GM12878 (cell line): Measurements from ENCODE around the gene RERE. TPM values are rescaled to one million over a fixed set of nuclear protein-coding genes. Genes with fewer than 3 reads are reported as not detected.

ENCODE experiments used
- ATAC-seq: fragments of 200-7000 bp; cut with Tn5 transposase; 3 replicates; pipeline ENCODE4 v1.9.1; 2020; ENCODE audit warnings: mild to moderate bottlenecking, moderate library complexity
- BruUV-seq: library from RNA; stranded (reverse); fragments of 400-500 nt; replicated peaks from 2 replicates; lab custom pipeline; 2021; lab: Mats Ljungman, UMichigan
- CTCF ChIA-PET: fragments of 300-600 bp; sonication (Branson Sonifier 250); formaldehyde crosslinking; extraction: SDS; loops from one replicate; lab custom pipeline; 2021; ENCODE audit warnings: inconsistent platforms; lab: Yijun Ruan, JAX
- POLR2A ChIA-PET: fragments of 350-600 bp; formaldehyde crosslinking; extraction: SDS; loops from one replicate; lab custom pipeline; 2021; ENCODE audit warnings: inconsistent platforms; lab: Charles Lee
- RAD21 ChIA-PET: fragments of 300-600 bp; sonication (Branson Sonifier 250); formaldehyde crosslinking; loops from one replicate; lab custom pipeline; 2023; ENCODE audit warnings: antibody characterized with exemption; ENCODE audit not compliant: unreplicated experiment; lab: Charles Lee
- SMC1A ChIA-PET: fragments of 300-600 bp; sonication (Branson Sonifier 250); formaldehyde crosslinking; loops from one replicate; lab custom pipeline; 2023; ENCODE audit not compliant: unreplicated experiment, uncharacterized antibody; lab: Charles Lee
- DNase-seq: peaks from one replicate; pipeline ENCODE4 v3.0.0-alpha.2; 2011; ENCODE audit warnings: low read depth, low spot score
- FAIRE-seq: peaks from 3 replicates; lab custom pipeline; 2011; peaks lifted over from hg19 to GRCh38; lab: Jason Lieb, UNC
- H2AFZ ChIP-seq: 2 replicates; pipeline ENCODE4 v1.6.0; 2011; ENCODE audit warnings: low read depth, low read length, control low read depth; ENCODE audit not compliant: control insufficient read depth
- H3K27ac ChIP-seq: 2 replicates; pipeline ENCODE4 v1.5.1; 2011; ENCODE audit warnings: control low read depth; ENCODE audit not compliant: control insufficient read depth, insufficient read depth
- H3K27me3 ChIP-seq, 2 experiments: replicated peaks in 1 of 2; 2 replicates each; pipeline versions ENCODE4 v1.6.0 to v1.6.1; 2011; ENCODE audit warnings: low read length in 1 of 2; ENCODE audit not compliant: control insufficient read depth in 2 of 2, insufficient read depth in 2 of 2
- H3K36me3 ChIP-seq, 2 experiments: 2 replicates each; pipeline ENCODE4 v1.5.1; 2011; ENCODE audit warnings: low read length in 1 of 2; ENCODE audit not compliant: control insufficient read depth in 2 of 2, insufficient read depth in 2 of 2
- H3K4me1 ChIP-seq: 2 replicates; pipeline ENCODE4 v1.6.1; 2011; ENCODE audit warnings: mild to moderate bottlenecking, low read length, moderate library complexity, mixed read lengths; ENCODE audit not compliant: control insufficient read depth, insufficient read depth
- H3K4me2 ChIP-seq: 2 replicates; pipeline ENCODE4 v1.6.0; 2011; ENCODE audit warnings: control low read depth; ENCODE audit not compliant: control insufficient read depth, insufficient read depth
- H3K4me3 ChIP-seq: fragments of 200-600 bp; sonication (generic); 2 replicates; pipeline ENCODE4 v1.5.1; 2016
- H3K79me2 ChIP-seq: 2 replicates; pipeline ENCODE4 v1.6.0; 2011; ENCODE audit warnings: low read length; ENCODE audit not compliant: control insufficient read depth, insufficient read depth
- H3K9ac ChIP-seq: 2 replicates; pipeline ENCODE4 v1.8.0; 2011; ENCODE audit warnings: low read length, control low read depth, mixed read lengths; ENCODE audit not compliant: control insufficient read depth, insufficient read depth
- H3K9me3 ChIP-seq: replicated peaks from 3 replicates; pipeline ENCODE4 v1.5.1; 2011; ENCODE audit warnings: mild to moderate bottlenecking, low read length; ENCODE audit not compliant: control insufficient read depth, insufficient read depth
- H4K20me1 ChIP-seq: 2 replicates; pipeline ENCODE4 v1.6.0; 2011; ENCODE audit not compliant: control insufficient read depth, insufficient read depth
- ATF7 ChIP-seq: fragments of 450-650 bp; IDR thresholded peaks from 2 replicates; pipeline ENCODE4 v1.6.1; 2016; ENCODE audit warnings: low read depth, mild to moderate bottlenecking
- CBFB ChIP-seq: IDR thresholded peaks from 2 replicates; pipeline ENCODE4 v1.6.1; 2016; ENCODE audit warnings: antibody characterized with exemption, low read depth
- CBX3 ChIP-seq: fragments of 200-600 bp; sonication (generic); IDR thresholded peaks from 2 replicates; pipeline ENCODE4 v1.6.1; 2016; ENCODE audit warnings: low read depth, borderline replicate concordance
- E2F8 ChIP-seq: fragments of 450-650 bp; IDR thresholded peaks from 2 replicates; pipeline ENCODE4 v1.6.1; 2018; ENCODE audit warnings: mild to moderate bottlenecking, low read depth, moderate library complexity; ENCODE audit not compliant: partially characterized antibody
- GATAD2B ChIP-seq: fragments of 450-650 bp; conservative IDR thresholded peaks from 2 replicates; pipeline ENCODE4 v1.6.1; 2017; ENCODE audit warnings: low read depth, mild to moderate bottlenecking, moderate library complexity
- HDAC2 ChIP-seq: fragments of 200-600 bp; sonication (generic); IDR thresholded peaks from 2 replicates; pipeline ENCODE4 v1.6.1; 2017
- IKZF2 ChIP-seq, 2 experiments: fragments of 450-650 bp; IDR thresholded peaks; 2 replicates each; pipeline ENCODE4 v1.6.1; 2017; ENCODE audit warnings: mild to moderate bottlenecking in 2 of 2, moderate library complexity in 2 of 2
- IRF5 ChIP-seq: fragments of 450-650 bp; IDR thresholded peaks from 2 replicates; pipeline ENCODE4 v1.6.1; 2017; ENCODE audit warnings: borderline replicate concordance
- JUNB ChIP-seq: IDR thresholded peaks from 2 replicates; pipeline ENCODE4 v1.6.1; 2016; ENCODE audit warnings: antibody characterized with exemption, mild to moderate bottlenecking
- KAT2A ChIP-seq: conservative IDR thresholded peaks from 2 replicates; pipeline ENCODE4 v1.6.1; 2011; ENCODE audit warnings: low read depth, low read length; ENCODE audit not compliant: control insufficient read depth
- MAX ChIP-seq: IDR thresholded peaks from 2 replicates; pipeline ENCODE4 v1.6.1; 2012; ENCODE audit warnings: low read depth, low read length, improper control_type of control experiment
- PAX5 ChIP-seq: IDR thresholded peaks from 2 replicates; pipeline ENCODE4 v1.6.1; 2011; ENCODE audit warnings: low read depth, low read length, borderline replicate concordance
- RAD51 ChIP-seq: fragments of 450-650 bp; IDR thresholded peaks from 2 replicates; pipeline ENCODE4 v1.6.1; 2016; ENCODE audit warnings: moderate library complexity, mild to moderate bottlenecking, inconsistent platforms
- SP1 ChIP-seq: IDR thresholded peaks from one replicate; pipeline ENCODE4 v1.6.1; 2011; ENCODE audit warnings: low read depth, low read length
- STAT3 ChIP-seq: IDR thresholded peaks from 2 replicates; pipeline ENCODE4 v1.6.1; 2011; ENCODE audit warnings: low read depth, low read length, improper control_type of control experiment
- TARDBP ChIP-seq: IDR thresholded peaks from 2 replicates; pipeline ENCODE4 v1.6.1; 2016; ENCODE audit warnings: borderline replicate concordance
- ZNF384 ChIP-seq: IDR thresholded peaks from 2 replicates; pipeline ENCODE4 v1.6.1; 2012; ENCODE audit warnings: low read depth, mild to moderate bottlenecking, low read length, improper control_type of control experiment, borderline replicate concordance
- ZNF622 ChIP-seq: fragments of 450-650 bp; IDR thresholded peaks from 2 replicates; pipeline ENCODE4 v1.6.1; 2017; ENCODE audit warnings: mild to moderate bottlenecking, inconsistent platforms
- WGBS: methylation state at CpG from one replicate; pipeline ENCODE4 v1.1.6; 2016; ENCODE audit warnings: low lambda C conversion rate; ENCODE audit not compliant: insufficient replicate concordance, insufficient coverage; ENCODE audit errors: missing lambda C conversion rate; 5-methylcytosine and 5-hydroxymethylcytosine counted together
- in situ Hi-C: fragments of 300-500 bp; cut with MboI; formaldehyde crosslinking; loops from 9 replicates; pipeline ENCODE4 v1.14.3; 2018; ENCODE audit warnings: mixed read lengths
- intact Hi-C: fragments of 100-400 bp; cut with micrococcal nuclease; formaldehyde crosslinking; loops from one replicate; pipeline ENCODE4 v1.14.2; 2022; ENCODE audit not compliant: unreplicated experiment
- polyA plus RNA-seq, 11 experiments: library from polyadenylated mRNA; depleted of rRNA in 4 of 11; unstranded in 6 of 11; stranded (reverse) in 5 of 11; fragments of >200 nt; fragmentation: Nextera tagmentation in 4 of 11; fragmentation: Illumina TruSeq in 1 of 11; extraction: Ambion mirVana in 4 of 11; extraction: Trizol in 1 of 11; gene quantifications; 1 replicate in 1 of 11; 2 replicates in 10 of 11; pipeline versions ENCODE4 v1.2.1 to v1.2.3, GENCODE V29; 2011 to 2016; ENCODE audit warnings: inconsistent platforms in 2 of 11, missing spikeins in 2 of 11, low read depth in 1 of 11
- total RNA-seq, 4 experiments: library from RNA; depleted of rRNA in 3 of 4; stranded (reverse); fragments of >200 nt in 3 of 4; fragmentation: Illumina TruSeq in 1 of 4; extraction: Trizol in 1 of 4; gene quantifications; 2 replicates each; pipeline versions ENCODE4 v1.2.1 to v1.2.3, GENCODE V29; 2013 to 2021

RERE gene
- total and polyA plus RNA-seq, 10 of the 15 experiments (the other 5 are each of a cell fraction or from before 2014, with no cell fraction given) = 5.2 to 60.5 (median 20.2) TPM

- TF ChIP-seq IRF5 = no peak
- no peak for TF ChIP-seq HDAC2
- TF ChIP-seq RAD51 = no peak
- no peak for TF ChIP-seq STAT3
- no peak for TF ChIP-seq SP1
- no peak for TF ChIP-seq ATF7
Measured at GRCh38 chr1:8659593-8659992, 157.8 kb downstream of the RERE start (continued).

GRCh38 chr1:8653878-8654277 lies 163.6 kb downstream of the RERE start:
- CTCF ChIA-PET = interaction anchor here (1.4 to 2.3 kb wide), 5 partner anchors 8 to 72 kb away, joined by 3 to 7 read pairs (median 4); no protein-coding TSS in a partner anchor
- Histone ChIP-seq H3K9ac (no peak overlapping the region), H3K4me3 (no peak overlapping the region), H3K4me2 (0 out of 2 replicates have a peak overlapping the region, but pooled peaks have one; percentile 9), H3K27me3 (no peaks in the 10 kb centered on the region), H3K27ac (no peak overlapping the region), H2AFZ (no peak overlapping the region), H3K79me2 (peaks cover 35% of the 10 kb centered on the region), H3K36me3 (no peaks in the 10 kb centered on the region; a peak in 2 of 4 replicates), H3K9me3 (no peaks in the 10 kb centered on the region), H3K4me1 (peaks cover 37% of the 10 kb centered on the region), H4K20me1 (no peaks in the 10 kb centered on the region)
- ATAC-seq (peak; percentile 50), DNase-seq (no peak), FAIRE-seq (no peak)
- RAD21 ChIA-PET = interaction anchor here (0.7 to 19.1 kb wide), 6 partner anchors 10 to 93 kb away, joined by 3 to 384 read pairs (median 4); no protein-coding TSS in a partner anchor
- intact Hi-C loops = no loop called here
- SMC1A ChIA-PET = interaction anchor here (1.5 to 19.5 kb wide), 5 partner anchors 9 to 92 kb away, joined by 3 to 587 read pairs (median 6); no protein-coding TSS in a partner anchor
- no TSS peak for BruUV-seq
- 20% methylated on average over 4 of the region's 4 CpGs for WGBS
- POLR2A ChIA-PET = interaction anchor here (0.6 to 2.8 kb wide), 11 partner anchors 10 to 759 kb away, joined by 3 to 11 read pairs (median 4); no protein-coding TSS in a partner anchor
- in situ Hi-C loops = no loop called here
- no peak for TF ChIP-seq GATAD2B
- no peak for TF ChIP-seq CBFB
- no peak for TF ChIP-seq TARDBP
- peak; percentile 76; the same call in 1 of the 2 replicates for TF ChIP-seq PAX5
- TF ChIP-seq KAT2A = no peak
- no peak for TF ChIP-seq ZNF622
- no peak for TF ChIP-seq CBX3
- TF ChIP-seq IKZF2 (IDR thresholded peaks at IDR 0.05) = no peak
- no peak for TF ChIP-seq MAX
- peak; percentile 86 for TF ChIP-seq ZNF384
- no peak for TF ChIP-seq E2F8
- TF ChIP-seq JUNB = no peak
